ENCODE data around the gene OR10H5. TPM values are rescaled to one million over a fixed set of nuclear protein-coding genes. Genes with fewer than 3 reads are reported as not detected.

Gene OR10H5
- total RNA-seq, 1 experiment from 2014 or later, result not detected

- Histone ChIP-seq H3K27me3 (ENCODE audit: insufficient read depth, low read depth) (no peaks in the 10 kb centered on the region), H3K9me3 (ENCODE audit: insufficient read depth, low read depth) (no peaks in the 10 kb centered on the region), H3F3A (ENCODE audit: insufficient read depth, low read depth) (peaks cover 5% of the 10 kb centered on the region; the same call in 1 of the 2 replicates), H3K27ac (no peak overlapping the region), H3K36me3 (ENCODE audit: low read depth) (no peaks in the 10 kb centered on the region), H4K20me1 (ENCODE audit: insufficient read depth) (no peaks in the 10 kb centered on the region), H2AFZ (no peak overlapping the region), H3K79me2 (ENCODE audit: low read depth) (no peaks in the 10 kb centered on the region), H3K4me2 (no peak overlapping the region), H3K9me2 (ENCODE audit: insufficient read depth) (no peaks in the 10 kb centered on the region), H3K4me3 (no peak overlapping the region), H3K4me1 (replicated peaks; ENCODE audit: insufficient read depth) (no peaks in the 10 kb centered on the region)
- no peak for DNase-seq
- BruUV-seq (replicated peaks), result no TSS peak
- intact Hi-C loops (cut with micrococcal nuclease; ENCODE audit: unreplicated experiment), result no loop called here
- no peak for TF ChIP-seq EZH2 (IDR thresholded peaks at IDR 0.05; ENCODE audit: low read depth)
- TF ChIP-seq, protein P1, sequence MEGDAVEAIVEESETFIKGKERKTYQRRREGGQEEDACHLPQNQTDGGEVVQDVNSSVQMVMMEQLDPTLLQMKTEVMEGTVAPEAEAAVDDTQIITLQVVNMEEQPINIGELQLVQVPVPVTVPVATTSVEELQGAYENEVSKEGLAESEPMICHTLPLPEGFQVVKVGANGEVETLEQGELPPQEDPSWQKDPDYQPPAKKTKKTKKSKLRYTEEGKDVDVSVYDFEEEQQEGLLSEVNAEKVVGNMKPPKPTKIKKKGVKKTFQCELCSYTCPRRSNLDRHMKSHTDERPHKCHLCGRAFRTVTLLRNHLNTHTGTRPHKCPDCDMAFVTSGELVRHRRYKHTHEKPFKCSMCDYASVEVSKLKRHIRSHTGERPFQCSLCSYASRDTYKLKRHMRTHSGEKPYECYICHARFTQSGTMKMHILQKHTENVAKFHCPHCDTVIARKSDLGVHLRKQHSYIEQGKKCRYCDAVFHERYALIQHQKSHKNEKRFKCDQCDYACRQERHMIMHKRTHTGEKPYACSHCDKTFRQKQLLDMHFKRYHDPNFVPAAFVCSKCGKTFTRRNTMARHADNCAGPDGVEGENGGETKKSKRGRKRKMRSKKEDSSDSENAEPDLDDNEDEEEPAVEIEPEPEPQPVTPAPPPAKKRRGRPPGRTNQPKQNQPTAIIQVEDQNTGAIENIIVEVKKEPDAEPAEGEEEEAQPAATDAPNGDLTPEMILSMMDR (conservative IDR thresholded peaks at IDR 0.05), result no peak
- CTCF ChIA-PET, result no interaction called here
- POLR2A ChIA-PET (ENCODE audit: unreplicated experiment), result no interaction called here
Observed at GRCh38 chr19:15846923-15847322, 59.5 kb downstream of the OR10H5 start.

GRCh38 chr19:15850385-15850784, 62.9 kb downstream of the OR10H5 start:
- Histone ChIP-seq H3K9me2 (ENCODE audit: insufficient read depth) (no peaks in the 10 kb centered on the region), H3K4me3 (no peak overlapping the region), H3K27me3 (ENCODE audit: insufficient read depth, low read depth) (no peaks in the 10 kb centered on the region), H2AFZ (no peak overlapping the region), H3K4me1 (replicated peaks; ENCODE audit: insufficient read depth) (no peaks in the 10 kb centered on the region), H3K9me3 (ENCODE audit: insufficient read depth, low read depth) (no peaks in the 10 kb centered on the region), H3F3A (ENCODE audit: insufficient read depth, low read depth) (no peaks in the 10 kb centered on the region), H3K27ac (no peak overlapping the region), H3K36me3 (ENCODE audit: low read depth) (no peaks in the 10 kb centered on the region), H4K20me1 (ENCODE audit: insufficient read depth) (no peaks in the 10 kb centered on the region), H3K4me2 (no peak overlapping the region), H3K79me2 (ENCODE audit: low read depth) (no peaks in the 10 kb centered on the region)
- BruUV-seq (replicated peaks), result no TSS peak
- intact Hi-C loops (cut with micrococcal nuclease; ENCODE audit: unreplicated experiment), result no loop called here
- ChIA-PET POLR2A (ENCODE audit: unreplicated experiment) (no interaction called here), CTCF (no interaction called here)
- no peak for TF ChIP-seq EZH2 (IDR thresholded peaks at IDR 0.05; ENCODE audit: low read depth)
- TF ChIP-seq, protein P1 (conservative IDR thresholded peaks at IDR 0.05), result no peak
- no peak for DNase-seq

Other genes starting within 250 kb of the OR10H5 start
- not detected in 2 replicates for gene CYP4F8, start 172.4 kb upstream of the OR10H5 start, total RNA-seq (2021)
- gene CYP4F3, start 146.8 kb upstream of the OR10H5 start, total RNA-seq (2021), result 57.6 and 70.7 TPM in 2 replicates
- 5.7 and 8.1 TPM in 2 replicates for gene CYP4F12, start 114.6 kb upstream of the OR10H5 start, total RNA-seq (2021)
- gene OR10H2, start 59.6 kb upstream of the OR10H5 start, total RNA-seq (2021), result not detected in 2 replicates
- not detected in 2 replicates for gene OR10H3, start 49.7 kb upstream of the OR10H5 start, total RNA-seq (2021)
- 0.20 TPM in 1 of 2 replicates, not detected in the other for gene OR10H1, start 28.0 kb downstream of the OR10H5 start, total RNA-seq (2021)
- 0.31 and 1.1 TPM in 2 replicates for gene CYP4F2, start 110.4 kb downstream of the OR10H5 start, total RNA-seq (2021)
- 152 and 187 TPM in 2 replicates for gene CYP4F11, start 146.9 kb downstream of the OR10H5 start, total RNA-seq (2021)
- not detected in 2 replicates for gene OR10H4, start 161.3 kb downstream of the OR10H5 start, total RNA-seq (2021)